ENCODE results near the gene KCND2.
"Not testable (repeated sequence)": the region's sequence is repeated elsewhere in the genome, so short reads cannot be mapped to it uniquely, and the experiment has no call there.

KCND2 gene

DNA sequence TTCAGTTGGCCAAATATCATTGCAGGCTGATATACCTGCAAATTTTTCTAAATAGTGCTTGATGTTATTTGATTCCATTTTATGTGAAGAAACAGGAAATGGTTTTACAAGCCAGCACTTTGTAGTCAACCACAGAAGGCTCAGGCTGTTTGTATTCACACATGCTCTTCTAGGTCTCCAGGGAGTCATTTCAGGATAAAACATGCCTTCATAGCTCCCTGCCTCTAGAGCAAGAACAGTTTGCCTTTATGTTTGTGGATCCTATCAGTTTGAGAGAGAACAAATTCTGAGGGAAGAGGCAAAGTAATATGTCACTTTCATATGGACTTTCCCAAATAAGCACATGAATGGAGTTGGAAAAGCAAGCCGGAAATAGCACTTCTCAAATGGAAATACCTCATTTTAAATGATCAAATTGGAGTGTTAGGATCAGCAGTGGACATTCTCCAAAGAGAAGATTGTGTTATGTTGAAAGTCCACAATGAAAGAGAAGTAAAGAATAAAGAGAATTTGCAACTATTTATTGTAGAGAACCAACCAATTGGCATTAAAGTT, 277.6 kb downstream of the KCND2 start:
- TF ChIP-seq SUZ12 (IDR thresholded peaks at IDR 0.05; ENCODE audit: extremely low read depth, insufficient read depth, insufficient read length) (no peak), ZNF274 (IDR thresholded peaks at IDR 0.05; ENCODE audit: low read depth, low read length) (no peak), YY1 (IDR thresholded peaks at IDR 0.05; ENCODE audit: insufficient read depth, insufficient read length) (no peak)
- Histone ChIP-seq H3K36me3 (ENCODE audit: insufficient read depth, insufficient read length, low read length) (no peaks in the 10 kb centered on the region), H3K27me3 (ENCODE audit: insufficient read depth, insufficient read length) (no peaks in the 10 kb centered on the region), H3K9ac (ENCODE audit: insufficient read length, low read depth) (no peak overlapping the region), H3K9me3 (ENCODE audit: insufficient read depth, low read length) (no peaks in the 10 kb centered on the region), H3K4me1 (ENCODE audit: insufficient read depth, insufficient read length) (no peaks in the 10 kb centered on the region), H3K4me3 (ENCODE audit: insufficient read length, low read depth) (no peak overlapping the region)
- DNase-seq (ENCODE audit: low read depth, low spot score), result no peak

DNA sequence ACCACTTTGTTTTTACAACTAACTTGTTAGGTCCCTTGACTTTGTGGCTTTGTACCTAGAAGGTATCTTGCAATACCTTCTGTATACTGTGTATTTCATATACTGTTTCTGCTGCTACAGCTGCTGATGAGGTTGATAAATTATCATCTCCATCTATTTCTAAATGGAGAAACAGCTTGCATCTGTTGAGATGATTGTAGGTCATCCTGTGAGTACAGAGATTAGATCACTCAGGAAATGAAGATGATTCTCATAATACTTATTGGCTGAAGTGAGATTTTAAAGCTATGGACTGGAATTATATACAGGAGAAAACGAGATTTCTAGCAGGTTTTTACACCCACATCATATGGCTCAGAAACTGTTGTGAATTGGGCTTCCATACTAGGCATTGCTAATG, 280.5 kb downstream of the KCND2 start:
- Histone ChIP-seq H3K4me3 (ENCODE audit: insufficient read length, low read depth) (no peak overlapping the region), H3K27me3 (ENCODE audit: insufficient read depth, insufficient read length) (no peaks in the 10 kb centered on the region), H3K36me3 (ENCODE audit: insufficient read depth, insufficient read length, low read length) (no peaks in the 10 kb centered on the region), H3K4me1 (ENCODE audit: insufficient read depth, insufficient read length) (no peaks in the 10 kb centered on the region), H3K9ac (ENCODE audit: insufficient read length, low read depth) (no peak overlapping the region), H3K9me3 (ENCODE audit: insufficient read depth, low read length) (no peaks in the 10 kb centered on the region)
- DNase-seq (ENCODE audit: low read depth, low spot score), result no peak
- TF ChIP-seq SUZ12 (IDR thresholded peaks at IDR 0.05; ENCODE audit: extremely low read depth, insufficient read depth, insufficient read length) (no peak), YY1 (IDR thresholded peaks at IDR 0.05; ENCODE audit: insufficient read depth, insufficient read length) (no peak), ZNF274 (IDR thresholded peaks at IDR 0.05; ENCODE audit: low read depth, low read length) (no peak)

DNA sequence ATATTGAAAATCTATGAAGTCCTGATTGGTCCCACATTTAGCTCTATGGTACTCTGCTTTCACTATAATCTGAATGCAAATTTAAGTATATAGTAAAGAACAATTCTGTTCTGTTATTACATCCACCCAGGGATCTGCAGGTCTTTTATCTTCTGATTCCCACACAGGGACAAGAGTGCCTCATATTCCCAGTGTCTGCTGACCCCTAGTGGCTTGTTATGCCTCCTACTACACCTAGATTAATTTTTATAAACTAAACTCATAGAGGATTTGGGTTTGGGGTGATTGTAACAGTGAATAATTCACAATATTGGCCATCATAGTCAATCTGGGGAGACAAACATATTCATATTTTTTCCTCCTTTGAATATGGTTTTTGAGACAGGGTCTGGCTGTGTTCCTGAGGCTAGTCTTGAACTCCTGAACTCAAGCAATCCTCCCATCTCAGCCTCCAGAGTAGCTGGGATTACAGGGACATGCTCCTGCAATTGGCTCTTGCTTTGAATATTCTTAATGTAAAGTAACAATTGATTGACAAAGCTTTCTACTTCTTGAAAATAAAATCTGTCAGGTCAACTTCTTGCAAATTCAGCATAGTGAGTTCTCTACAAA, 282.1 kb downstream of the KCND2 start:
- no peak overlapping the region for H3K4me3 ChIP-seq (ENCODE audit: insufficient read length, low read depth)
- no peaks in the 10 kb centered on the region for H3K27me3 ChIP-seq (ENCODE audit: insufficient read depth, insufficient read length)
- no peaks in the 10 kb centered on the region for H3K9me3 ChIP-seq (ENCODE audit: insufficient read depth, low read length)
- peak; percentile 32 for DNase-seq (ENCODE audit: low read depth, low spot score)
- no peaks in the 10 kb centered on the region for H3K4me1 ChIP-seq (ENCODE audit: insufficient read depth, insufficient read length)
- TF ChIP-seq ZNF274 (IDR thresholded peaks at IDR 0.05; ENCODE audit: low read depth, low read length) (no peak), YY1 (IDR thresholded peaks at IDR 0.05; ENCODE audit: insufficient read depth, insufficient read length) (no peak), SUZ12 (IDR thresholded peaks at IDR 0.05; ENCODE audit: extremely low read depth, insufficient read depth, insufficient read length) (no peak)
- no peak overlapping the region for H3K9ac ChIP-seq (ENCODE audit: insufficient read length, low read depth)
- no peaks in the 10 kb centered on the region for H3K36me3 ChIP-seq (ENCODE audit: insufficient read depth, insufficient read length, low read length)

DNA sequence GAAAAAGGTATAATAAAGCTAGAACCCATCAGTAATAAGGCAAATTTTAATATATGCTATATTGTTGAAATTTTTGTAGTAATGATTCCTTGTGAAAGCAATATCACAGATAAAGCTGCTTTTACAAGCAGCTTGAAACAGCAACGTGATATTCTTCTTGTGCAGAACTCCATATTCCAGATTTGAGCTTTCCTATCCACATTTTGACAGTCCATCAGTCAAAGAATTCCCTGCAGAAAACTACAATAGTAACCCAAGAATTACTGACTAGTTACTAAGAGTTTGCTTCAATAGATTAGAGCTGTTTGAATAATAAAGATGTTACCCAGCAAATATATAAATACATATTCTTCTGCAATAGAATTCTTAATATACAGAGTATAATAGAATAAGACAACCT, 291.2 kb downstream of the KCND2 start:
- H3K4me1 ChIP-seq (ENCODE audit: insufficient read depth, insufficient read length), result no peaks in the 10 kb centered on the region
- DNase-seq (ENCODE audit: low read depth, low spot score), result no peak
- no peak overlapping the region for H3K9ac ChIP-seq (ENCODE audit: insufficient read length, low read depth)
- H3K4me3 ChIP-seq (ENCODE audit: insufficient read length, low read depth), result no peak overlapping the region
- H3K36me3 ChIP-seq (ENCODE audit: insufficient read depth, insufficient read length, low read length), result no peaks in the 10 kb centered on the region
- no peaks in the 10 kb centered on the region for H3K27me3 ChIP-seq (ENCODE audit: insufficient read depth, insufficient read length)
- TF ChIP-seq SUZ12 (IDR thresholded peaks at IDR 0.05; ENCODE audit: extremely low read depth, insufficient read depth, insufficient read length), result no peak
- no peak for TF ChIP-seq ZNF274 (IDR thresholded peaks at IDR 0.05; ENCODE audit: low read depth, low read length)
- TF ChIP-seq YY1 (IDR thresholded peaks at IDR 0.05; ENCODE audit: insufficient read depth, insufficient read length), result no peak
- no peaks in the 10 kb centered on the region for H3K9me3 ChIP-seq (ENCODE audit: insufficient read depth, low read length)

DNA sequence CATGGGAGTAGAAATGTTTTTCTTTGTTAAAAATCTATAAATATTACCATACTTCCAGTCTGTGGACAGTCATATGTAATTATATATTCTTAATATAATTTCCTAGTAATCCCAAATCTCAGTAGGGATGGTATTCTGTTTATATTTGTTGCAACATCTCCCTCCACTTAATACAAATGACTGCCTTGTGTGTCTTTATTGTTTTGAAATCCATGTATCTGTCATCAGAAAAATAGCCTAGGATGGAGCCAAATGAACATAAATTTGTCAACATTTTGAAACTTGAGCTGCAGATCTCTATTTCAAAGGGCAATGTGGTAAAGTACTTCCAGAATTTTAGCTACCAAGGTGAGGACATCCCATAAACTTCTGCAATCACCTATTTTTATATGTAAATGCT, 294.2 kb downstream of the KCND2 start:
- H3K36me3 ChIP-seq (ENCODE audit: insufficient read depth, insufficient read length, low read length), result no peaks in the 10 kb centered on the region
- no peak overlapping the region for H3K4me3 ChIP-seq (ENCODE audit: insufficient read length, low read depth)
- H3K27me3 ChIP-seq (ENCODE audit: insufficient read depth, insufficient read length), result no peaks in the 10 kb centered on the region
- H3K9ac ChIP-seq (ENCODE audit: insufficient read length, low read depth), result no peak overlapping the region
- no peaks in the 10 kb centered on the region for H3K4me1 ChIP-seq (ENCODE audit: insufficient read depth, insufficient read length)
- TF ChIP-seq SUZ12 (IDR thresholded peaks at IDR 0.05; ENCODE audit: extremely low read depth, insufficient read depth, insufficient read length) (no peak), ZNF274 (IDR thresholded peaks at IDR 0.05; ENCODE audit: low read depth, low read length) (no peak), YY1 (IDR thresholded peaks at IDR 0.05; ENCODE audit: insufficient read depth, insufficient read length) (no peak)
- no peaks in the 10 kb centered on the region for H3K9me3 ChIP-seq (ENCODE audit: insufficient read depth, low read length)
- no peak for DNase-seq (ENCODE audit: low read depth, low spot score)

DNA sequence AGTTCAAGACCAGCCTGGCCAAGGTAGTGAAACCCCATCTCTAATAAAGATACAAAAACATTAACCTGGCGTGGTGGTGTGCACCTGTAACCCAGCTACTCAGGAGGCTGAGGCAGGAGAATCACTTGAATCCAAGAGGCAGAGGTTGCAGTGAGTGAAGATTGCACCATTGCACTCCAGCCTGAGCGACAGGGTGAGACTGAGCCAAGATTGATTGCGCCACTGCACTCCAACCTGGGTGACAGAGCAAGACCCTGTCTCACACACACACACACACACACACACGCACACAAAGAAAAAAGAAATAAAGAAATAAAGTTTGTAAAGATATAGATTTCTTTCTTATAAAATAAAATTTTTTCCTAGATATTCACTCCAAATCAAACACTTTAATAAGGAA, 305.7 kb downstream of the KCND2 start:
- not testable (repeated sequence) for DNase-seq (ENCODE audit: low read depth, low spot score); H3K4me1 ChIP-seq (ENCODE audit: insufficient read depth, insufficient read length); H3K9ac ChIP-seq (ENCODE audit: insufficient read length, low read depth); H3K9me3 ChIP-seq (ENCODE audit: insufficient read depth, low read length); H3K36me3 ChIP-seq (ENCODE audit: insufficient read depth, insufficient read length, low read length); H3K27me3 ChIP-seq (ENCODE audit: insufficient read depth, insufficient read length); H3K4me3 ChIP-seq (ENCODE audit: insufficient read length, low read depth)

DNA sequence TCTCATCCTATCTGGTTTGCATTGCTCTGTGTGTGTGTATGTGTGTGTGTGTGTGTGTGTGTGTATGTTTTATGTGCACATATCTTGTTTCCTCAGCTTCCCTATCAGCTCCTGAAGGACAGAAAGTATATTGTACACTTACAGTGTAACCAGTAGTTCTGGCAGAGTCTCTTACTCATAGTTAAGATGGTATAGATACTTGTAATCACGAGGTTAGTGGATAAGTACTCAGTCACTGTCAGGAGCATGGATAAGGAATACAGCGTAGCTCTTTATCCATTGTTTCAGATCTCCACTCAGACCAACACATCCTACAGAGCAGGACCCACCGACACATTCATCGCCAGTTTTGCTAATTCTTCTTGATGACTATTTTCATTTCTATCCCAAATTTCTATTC, 309.9 kb downstream of the KCND2 start:
- no peaks in the 10 kb centered on the region for H3K36me3 ChIP-seq (ENCODE audit: insufficient read depth, insufficient read length, low read length)
- H3K9me3 ChIP-seq (ENCODE audit: insufficient read depth, low read length), result no peaks in the 10 kb centered on the region
- no peak overlapping the region for H3K9ac ChIP-seq (ENCODE audit: insufficient read length, low read depth)
- H3K4me3 ChIP-seq (ENCODE audit: insufficient read length, low read depth), result no peak overlapping the region
- no peaks in the 10 kb centered on the region for H3K27me3 ChIP-seq (ENCODE audit: insufficient read depth, insufficient read length)
- H3K4me1 ChIP-seq (ENCODE audit: insufficient read depth, insufficient read length), result no peaks in the 10 kb centered on the region
- no peak for TF ChIP-seq SUZ12 (IDR thresholded peaks at IDR 0.05; ENCODE audit: extremely low read depth, insufficient read depth, insufficient read length)
- no peak for TF ChIP-seq YY1 (IDR thresholded peaks at IDR 0.05; ENCODE audit: insufficient read depth, insufficient read length)
- no peak for TF ChIP-seq ZNF274 (IDR thresholded peaks at IDR 0.05; ENCODE audit: low read depth, low read length)
- DNase-seq (ENCODE audit: low read depth, low spot score), result no peak

Data from NT2/D1 (cell line).